K562 (cell line): ENCODE results near the gene ANTXRL. TPM values are rescaled to one million over a fixed set of nuclear protein-coding genes. Genes with fewer than 3 reads are reported as not detected.

Source experiments
- ATAC-seq: fragments of 200-7000 bp; cut with Tn5 transposase; 3 replicates; pipeline ENCODE4 v1.9.1; 2020; ENCODE audit warnings: moderate library complexity
- BruUV-seq: library from RNA; stranded (reverse); fragments of 400-500 nt; replicated peaks from 2 replicates; lab custom pipeline; 2021; lab: Mats Ljungman, UMichigan
- CTCF ChIA-PET: fragments of 300-600 bp; formaldehyde crosslinking; extraction: SDS; loops from one replicate; lab custom pipeline; 2021; ENCODE audit warnings: low intra/inter-chr PET ratio; lab: Yijun Ruan, JAX
- POLR2A ChIA-PET: fragments of 300-600, 350-650 bp; sonication (Branson Sonifier 250); formaldehyde crosslinking; extraction: SDS; loops from one replicate; lab custom pipeline; 2021; ENCODE audit warnings: antibody characterized with exemption, inconsistent platforms; lab: Yijun Ruan, JAX
- DNase-seq, 4 experiments: peaks; one replicate each; pipeline versions ENCODE4 v3.0.0 to v3.0.0-alpha.2; 2011 to 2018; ENCODE audit warnings: low spot score in 3 of 4, mixed read lengths in 3 of 4; ENCODE audit errors: extremely low read depth in 1 of 4
- FAIRE-seq: peaks from 2 replicates; lab custom pipeline; 2011; peaks lifted over from hg19 to GRCh38; lab: Jason Lieb, UNC
- H2AFZ ChIP-seq: 2 replicates; pipeline ENCODE4 v1.6.0; 2011; ENCODE audit warnings: low read depth, low read length, control low read depth, inconsistent platforms
- H3K27ac ChIP-seq: fragments of 200-600 bp; 3 replicates; pipeline ENCODE4 v1.8.0; 2011; ENCODE audit warnings: low read depth, mild to moderate bottlenecking, control low read depth, inconsistent platforms, low read length, moderate library complexity, mixed read lengths; ENCODE audit errors: extremely low read depth
- H3K27me3 ChIP-seq, 2 experiments: fragments of 300-600 bp in 1 of 2; 2 replicates in 1 of 2; 3 replicates in 1 of 2; pipeline versions ENCODE4 v1.6.0 to v1.8.0; 2011; ENCODE audit warnings: inconsistent platforms in 2 of 2, low read length in 2 of 2, mild to moderate bottlenecking in 1 of 2, mixed read lengths in 1 of 2, moderate library complexity in 1 of 2; ENCODE audit not compliant: control insufficient read depth in 2 of 2, insufficient read depth in 2 of 2
- H3K36me3 ChIP-seq: fragments of 300-600 bp; 3 replicates; pipeline ENCODE4 v1.8.0; 2011; ENCODE audit warnings: mild to moderate bottlenecking, low read length, inconsistent platforms; ENCODE audit not compliant: control insufficient read depth, insufficient read depth
- H3K4me1 ChIP-seq, 2 experiments: fragments of 200-600 bp in 1 of 2; replicated peaks in 1 of 2; 2 replicates in 1 of 2; 3 replicates in 1 of 2; pipeline versions ENCODE4 v1.5.1 to v1.8.0; 2011; ENCODE audit warnings: inconsistent platforms in 2 of 2, low read length in 2 of 2, mild to moderate bottlenecking in 1 of 2, mixed read lengths in 1 of 2, moderate library complexity in 1 of 2; ENCODE audit not compliant: control insufficient read depth in 2 of 2, insufficient read depth in 2 of 2
- H3K4me2 ChIP-seq: 2 replicates; pipeline ENCODE4 v1.6.1; 2011; ENCODE audit warnings: low read length, control low read depth, inconsistent platforms, mixed read lengths; ENCODE audit not compliant: insufficient read depth
- H3K4me3 ChIP-seq: fragments of 200-600 bp; sonication (generic), shearing (Covaris generic); 2 replicates; pipeline ENCODE4 v1.5.1; 2016; ENCODE audit warnings: control low read depth, inconsistent platforms
- H3K79me2 ChIP-seq: fragments of 200-600 bp; 3 replicates; pipeline ENCODE4 v1.8.0; 2011; ENCODE audit warnings: low read length, inconsistent platforms; ENCODE audit not compliant: control insufficient read depth, insufficient read depth
- H3K9ac ChIP-seq, 2 experiments: 2 replicates each; pipeline versions ENCODE4 v1.6.0 to v1.6.1; 2011; ENCODE audit warnings: low read depth in 2 of 2, low read length in 2 of 2, control low read depth in 1 of 2, inconsistent platforms in 1 of 2, mild to moderate bottlenecking in 1 of 2, mixed read lengths in 1 of 2; ENCODE audit not compliant: insufficient read depth in 1 of 2
- H3K9me1 ChIP-seq: one replicate; pipeline ENCODE4 v1.6.0; 2011; ENCODE audit warnings: inconsistent platforms, mild to moderate bottlenecking, low read length, moderate library complexity; ENCODE audit not compliant: control insufficient read depth, insufficient read depth
- H3K9me3 ChIP-seq: replicated peaks from 2 replicates; pipeline ENCODE4 v1.5.1; 2011; ENCODE audit warnings: low read depth, low read length, inconsistent platforms; ENCODE audit not compliant: control insufficient read depth, insufficient read depth
- H4K20me1 ChIP-seq: replicated peaks from 2 replicates; pipeline ENCODE4 v1.6.1; 2011; ENCODE audit warnings: low read length, inconsistent platforms, mixed read lengths; ENCODE audit not compliant: control insufficient read depth, insufficient read depth
- ARNT ChIP-seq, 2 experiments: fragments of 450-650 bp; IDR thresholded peaks; 2 replicates each; pipeline ENCODE4 v1.6.1; 2016; ENCODE audit warnings: mild to moderate bottlenecking in 1 of 2
- C11orf30 ChIP-seq: fragments of 450-650 bp; IDR thresholded peaks from 2 replicates; pipeline ENCODE4 v1.6.1; 2016; ENCODE audit warnings: low read depth, mild to moderate bottlenecking
- CBX1 ChIP-seq: sonication (generic); IDR thresholded peaks from 2 replicates; pipeline ENCODE4 v1.6.1; 2016; ENCODE audit warnings: antibody characterized with exemption, low read depth, mild to moderate bottlenecking
- CREBBP ChIP-seq: IDR thresholded peaks from one replicate; pipeline ENCODE4 v1.6.1; 2012; ENCODE audit warnings: low read depth, mild to moderate bottlenecking, control low read depth, inconsistent platforms, low read length
- CREM ChIP-seq: IDR thresholded peaks from 2 replicates; pipeline ENCODE4 v1.6.1; 2014; ENCODE audit warnings: antibody characterized with exemption, low read depth
- DDX20 ChIP-seq: fragments of 450-650 bp; IDR thresholded peaks from 2 replicates; pipeline ENCODE4 v1.6.1; 2016; ENCODE audit warnings: missing genetic modification characterization, low read depth, mild to moderate bottlenecking, missing compliant biosample characterization, moderate library complexity
- DNMT1 ChIP-seq: fragments of 450-650 bp; IDR thresholded peaks from 2 replicates; pipeline ENCODE4 v1.6.1; 2016; ENCODE audit warnings: antibody characterized with exemption, mild to moderate bottlenecking
- PRMT5 ChIP-seq: sonication (generic); formaldehyde crosslinking; IDR thresholded peaks from 2 replicates; pipeline ENCODE4 v1.5.0; 2020; ENCODE audit warnings: missing genetic modification reagents
- SETDB1 ChIP-seq: IDR thresholded peaks from one replicate; pipeline ENCODE4 v1.6.1; 2012; ENCODE audit warnings: low read length, control low read depth, inconsistent platforms
- ZFP36 ChIP-seq: fragments of 150-350 bp; IDR thresholded peaks from 2 replicates; pipeline ENCODE4 v1.6.1; 2018; ENCODE audit warnings: low read length, low read depth; ENCODE audit not compliant: partially characterized antibody
- ZNF124 ChIP-seq: sonication (generic); formaldehyde crosslinking; IDR thresholded peaks from 2 replicates; pipeline ENCODE4 v1.8.1; 2022; ENCODE audit warnings: missing genetic modification reagents
- ZNF384 ChIP-seq: IDR thresholded peaks from 2 replicates; pipeline ENCODE4 v1.6.1; 2012; ENCODE audit warnings: low read depth, low read length, improper control_type of control experiment
- ZNF668 ChIP-seq: fragments of 250-450 bp; sonication (Bioruptor Pico); IDR thresholded peaks from 2 replicates; pipeline ENCODE4 v1.8.0; 2022; ENCODE audit warnings: mild to moderate bottlenecking, inconsistent platforms
- WGBS: fragments of 100-300 bp; shearing (Covaris generic); methylation state at CpG from one replicate; pipeline ENCODE4 v1.1.6; 2016; ENCODE audit warnings: low coverage, mixed read lengths; ENCODE audit not compliant: insufficient coverage; ENCODE audit errors: missing lambda C conversion rate; 5-methylcytosine and 5-hydroxymethylcytosine counted together
- in situ Hi-C: fragments of 300-500 bp; cut with MboI; formaldehyde crosslinking; loops from 4 replicates; pipeline ENCODE4 v1.15.0; 2018; ENCODE audit warnings: inconsistent platforms, mixed read lengths
- intact Hi-C: fragments of 100-400 bp; cut with micrococcal nuclease; formaldehyde crosslinking; loops from 2 replicates; pipeline ENCODE4 v1.14.2; 2022
- polyA plus RNA-seq, 8 experiments: library from polyadenylated mRNA; depleted of rRNA in 4 of 8; stranded (reverse) in 5 of 8; unstranded in 3 of 8; fragments of >200 nt; fragmentation: Nextera tagmentation in 2 of 8; fragmentation: Illumina TruSeq in 1 of 8; extraction: Ambion mirVana in 2 of 8; extraction: Trizol in 1 of 8; gene quantifications; 2 replicates each; pipeline versions ENCODE4 v1.2.1 to v1.2.3, GENCODE V29; 2011 to 2014; ENCODE audit warnings: inconsistent platforms in 1 of 8, missing spikeins in 1 of 8
- total RNA-seq, 7 experiments: library from RNA; depleted of rRNA in 6 of 7; stranded (reverse); fragments of >200 nt in 6 of 7; fragmentation: Illumina TruSeq in 2 of 7; extraction: Trizol in 2 of 7; gene quantifications; 2 replicates each; pipeline versions ENCODE4 v1.2.1 to v1.2.3, GENCODE V29; 2011 to 2021; ENCODE audit warnings: low replicate concordance in 1 of 7
- TF ChIP-seq, protein P1 (sequence below): fragments of 450-650 bp; IDR thresholded peaks from 2 replicates; pipeline ENCODE4 v1.6.1; 2017; ENCODE audit warnings: mild to moderate bottlenecking, moderate library complexity

The ANTXRL gene
- total and polyA plus RNA-seq, 9 of the 15 experiments (the other 6 are each of a cell fraction or from before 2014, with no cell fraction given): not detected

- no peak for DNase-seq
- Histone ChIP-seq H3K4me2 (no peak overlapping the region), H3K27me3 (peaks cover 0 to 20% of the 10 kb centered on the region in 2 experiments; a peak in 3 of 5 replicates), H4K20me1 (no peaks in the 10 kb centered on the region; the same call in none of the 2 replicates), H3K9me3 (no peaks in the 10 kb centered on the region), H3K9me1 (no peaks in the 10 kb centered on the region), H2AFZ (no peak overlapping the region), H3K9ac (no peak overlapping the region), H3K4me3 (no peak overlapping the region), H3K27ac (no peak overlapping the region), H3K4me1 (no peaks in the 10 kb centered on the region), H3K36me3 (no peaks in the 10 kb centered on the region), H3K79me2 (no peaks in the 10 kb centered on the region)
- intact Hi-C loops: no loop called here
- 0% methylated on average over 4 of the region's 4 CpGs for WGBS
- TF ChIP-seq CBX1 (no peak), ARNT (IDR thresholded peaks at IDR 0.05) (no peak), ZNF384 (no peak), ZFP36 (no peak), SETDB1 (no peak), ZNF668 (no peak), CREBBP (no peak), PRMT5 (CRISPR knock-in tag) (no peak), CREM (no peak), ZNF124 (CRISPR knock-in tag) (no peak), DNMT1 (no peak), DDX20 (tag) (no peak), C11orf30 (no peak)
- TF ChIP-seq, protein P1, sequence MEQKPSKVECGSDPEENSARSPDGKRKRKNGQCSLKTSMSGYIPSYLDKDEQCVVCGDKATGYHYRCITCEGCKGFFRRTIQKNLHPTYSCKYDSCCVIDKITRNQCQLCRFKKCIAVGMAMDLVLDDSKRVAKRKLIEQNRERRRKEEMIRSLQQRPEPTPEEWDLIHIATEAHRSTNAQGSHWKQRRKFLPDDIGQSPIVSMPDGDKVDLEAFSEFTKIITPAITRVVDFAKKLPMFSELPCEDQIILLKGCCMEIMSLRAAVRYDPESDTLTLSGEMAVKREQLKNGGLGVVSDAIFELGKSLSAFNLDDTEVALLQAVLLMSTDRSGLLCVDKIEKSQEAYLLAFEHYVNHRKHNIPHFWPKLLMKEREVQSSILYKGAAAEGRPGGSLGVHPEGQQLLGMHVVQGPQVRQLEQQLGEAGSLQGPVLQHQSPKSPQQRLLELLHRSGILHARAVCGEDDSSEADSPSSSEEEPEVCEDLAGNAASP: no peak
- no peak for ATAC-seq
- ChIA-PET CTCF (no interaction called here), POLR2A (interaction anchor here (1.2 kb wide), 1 partner anchor 14 kb away, joined by 4 read pairs; no protein-coding TSS in a partner anchor)
- in situ Hi-C loops: no loop called here
- FAIRE-seq: no peak
- BruUV-seq: no TSS peak
Measured at GRCh38 chr10:46323176-46323575, 36.4 kb downstream of the ANTXRL start.
